Adrenal gland (tissue), 12 donors: ENCODE data around the gene RRH. TPM values are rescaled to one million over a fixed set of nuclear protein-coding genes. Genes with fewer than 3 reads are reported as not detected.

Experiments
- DNase-seq, 7 donors: peaks; one replicate each; pipeline ENCODE4 v3.0.0-alpha.2; 2019 to 2020
- H3K27ac ChIP-seq, 5 donors: fragments of 200-600 bp; sonication (generic) in 4 of 5; 1 replicate in 3 of 5; 2 replicates in 2 of 5; pipeline versions ENCODE4 v1.5.1 to v1.8.0; 2016 to 2020; ENCODE audit warnings: mild to moderate bottlenecking in 1 of 5
- H3K27me3 ChIP-seq: fragments of 200-600 bp; 2 replicates; pipeline ENCODE4 v1.8.0; 2021
- H3K36me3 ChIP-seq, 2 donors: fragments of 200-600 bp; replicated peaks in 1 of 2; 1 replicate in 1 of 2; 2 replicates in 1 of 2; pipeline versions ENCODE4 v1.5.1 to v1.8.0; 2018 to 2022
- H3K4me1 ChIP-seq, 2 donors: fragments of 200-600 bp; replicated peaks in 1 of 2; 1 replicate in 1 of 2; 2 replicates in 1 of 2; pipeline versions ENCODE4 v1.5.1 to v1.8.0; 2018 to 2021
- H3K4me3 ChIP-seq, 4 donors: fragments of 200-600 bp; sonication (generic) in 3 of 4; one replicate each; pipeline ENCODE4 v1.5.1; 2016 to 2018
- H3K9me3 ChIP-seq, 3 donors: fragments of 200-600 bp; sonication (generic) in 1 of 3; replicated peaks in 1 of 3; 1 replicate in 2 of 3; 2 replicates in 1 of 3; pipeline versions ENCODE4 v1.5.1 to v1.8.0; 2016 to 2021
- POLR2A ChIP-seq, 2 donors: fragments of 450-650 bp; IDR thresholded peaks; one replicate each; pipeline ENCODE4 v1.6.1; 2017; ENCODE audit warnings: antibody characterized with exemption in 2 of 2, mild to moderate bottlenecking in 2 of 2, moderate library complexity in 1 of 2
- WGBS, 4 donors: extraction: QIAGEN DNeasy Blood & Tissue Kit in 2 of 4; methylation state at CpG; one replicate each; pipeline versions ENCODE4 v1.1.5 to v1.1.7; 2013 to 2017; 5-methylcytosine and 5-hydroxymethylcytosine counted together
- intact Hi-C, 2 donors: fragments of 100-400 bp; cut with DNase I; formaldehyde crosslinking; loops; one replicate each; pipeline versions ENCODE4 v1.14.1 to v1.15.0; 2022 to 2023
- polyA plus RNA-seq, 3 donors: library from polyadenylated mRNA; stranded (reverse); fragments of 200-250 nt in 2 of 3; fragments of 350-450 nt in 1 of 3; fragmentation: Illumina TruSeq in 1 of 3; extraction: RNeasy Lipid Tissue Mini Kit (QIAGEN cat#74804) in 1 of 3; gene quantifications; one replicate each; pipeline ENCODE4 v1.2.3, GENCODE V29; 2013 to 2014
- total RNA-seq, 9 donors: library from RNA; depleted of rRNA in 4 of 9; stranded (reverse); fragments of >200 nt in 4 of 9; fragments of 120-200 nt in 1 of 9; fragmentation: NEBNext Ultra II Directional in 1 of 9; extraction: Animal tissue kit (Norgen Biotek cat#: 25700) in 1 of 9; gene quantifications; one replicate each; pipeline versions ENCODE4 v1.1.0 to v1.2.4, GENCODE V29; 2013 to 2023
- TF ChIP-seq, protein P1 (sequence below), 6 experiments: fragments of 450-650 bp in 4 of 6; fragments of 200-600 bp in 2 of 6; sonication (generic) in 1 of 6; IDR thresholded peaks; 1 replicate in 5 of 6; 2 replicates in 1 of 6; pipeline versions ENCODE4 v1.5.1 to v1.8.0; 2016 to 2021; ENCODE audit warnings: antibody characterized with exemption in 6 of 6, mild to moderate bottlenecking in 2 of 6, moderate library complexity in 1 of 6
- donor health status: healthy with polysubstance abuse.
- donor health status: Bipolar disorder and iron deficiency.
- donor health status: DM: yes; HTN: yes; CAD: no.
- donor health status: DM: no; HTN: no; CAD: no.
- donor health status: DM: no; HTN: no; CAD: no.
- donor health status: DM: yes; HTN: yes; CAD: no.

The RRH gene
- total and polyA plus RNA-seq, 12 donors, result 0.17 to 0.67 (median 0.31) TPM; not detected in 5

DNA sequence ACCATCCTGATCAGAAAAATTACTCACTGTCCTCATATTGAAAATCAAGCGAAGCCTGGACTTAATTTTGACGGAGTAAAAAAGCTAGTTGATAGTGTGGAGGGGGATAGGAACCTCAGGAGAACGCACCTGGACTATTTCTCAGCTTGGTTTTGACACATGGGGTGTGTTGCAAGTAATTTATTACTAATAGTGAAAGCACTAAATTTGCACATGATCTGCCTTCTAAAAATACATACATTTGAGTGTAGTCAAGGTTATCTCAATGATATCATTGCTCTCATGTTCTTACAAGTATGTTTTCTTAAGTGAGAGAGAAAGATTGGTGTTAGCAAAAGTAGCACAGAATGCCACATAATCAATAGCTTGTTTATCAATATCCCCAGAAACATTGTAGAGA is 49.6 kb downstream of the RRH start:
- 56 to 64% (median 62%) methylated on average over 3 of the region's 3 CpGs for WGBS, 4 donors
- no peaks in the 10 kb centered on the region for H3K4me1 ChIP-seq
- intact Hi-C loops, result no loop called here
- H3K4me3 ChIP-seq, result no peak overlapping the region
- no peaks in the 10 kb centered on the region for H3K36me3 ChIP-seq
- no peak for DNase-seq
- H3K9me3 ChIP-seq, result no peaks in the 10 kb centered on the region
- H3K27me3 ChIP-seq, result no peaks in the 10 kb centered on the region
- TF ChIP-seq, protein P1, sequence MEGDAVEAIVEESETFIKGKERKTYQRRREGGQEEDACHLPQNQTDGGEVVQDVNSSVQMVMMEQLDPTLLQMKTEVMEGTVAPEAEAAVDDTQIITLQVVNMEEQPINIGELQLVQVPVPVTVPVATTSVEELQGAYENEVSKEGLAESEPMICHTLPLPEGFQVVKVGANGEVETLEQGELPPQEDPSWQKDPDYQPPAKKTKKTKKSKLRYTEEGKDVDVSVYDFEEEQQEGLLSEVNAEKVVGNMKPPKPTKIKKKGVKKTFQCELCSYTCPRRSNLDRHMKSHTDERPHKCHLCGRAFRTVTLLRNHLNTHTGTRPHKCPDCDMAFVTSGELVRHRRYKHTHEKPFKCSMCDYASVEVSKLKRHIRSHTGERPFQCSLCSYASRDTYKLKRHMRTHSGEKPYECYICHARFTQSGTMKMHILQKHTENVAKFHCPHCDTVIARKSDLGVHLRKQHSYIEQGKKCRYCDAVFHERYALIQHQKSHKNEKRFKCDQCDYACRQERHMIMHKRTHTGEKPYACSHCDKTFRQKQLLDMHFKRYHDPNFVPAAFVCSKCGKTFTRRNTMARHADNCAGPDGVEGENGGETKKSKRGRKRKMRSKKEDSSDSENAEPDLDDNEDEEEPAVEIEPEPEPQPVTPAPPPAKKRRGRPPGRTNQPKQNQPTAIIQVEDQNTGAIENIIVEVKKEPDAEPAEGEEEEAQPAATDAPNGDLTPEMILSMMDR (IDR thresholded peaks at IDR 0.05), result no peak
- no peak for TF ChIP-seq POLR2A (IDR thresholded peaks at IDR 0.05)
- H3K27ac ChIP-seq, result no peak overlapping the region

DNA sequence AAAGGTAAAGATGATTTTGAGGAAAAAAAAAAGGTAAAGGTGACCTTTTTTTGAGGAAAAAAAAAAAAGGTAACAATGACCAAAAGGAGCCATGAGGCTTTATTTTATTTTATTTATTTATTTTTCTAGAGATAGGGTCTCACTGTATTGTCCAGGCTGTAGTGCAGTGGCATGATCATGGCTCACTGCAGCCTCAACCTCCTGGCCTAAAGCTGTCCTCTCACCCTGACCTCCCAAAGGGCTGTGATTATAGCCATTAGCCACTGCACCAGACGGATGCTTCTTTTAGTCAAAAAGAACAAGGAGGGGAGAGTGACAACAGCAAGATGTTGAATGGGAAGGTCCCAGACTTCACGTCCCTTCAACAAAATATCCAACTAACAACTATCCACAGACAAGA is 50.6 kb downstream of the RRH start:
- Histone ChIP-seq H3K27ac (no peak overlapping the region), H3K4me1 (no peaks in the 10 kb centered on the region), H3K27me3 (no peaks in the 10 kb centered on the region), H3K36me3 (no peaks in the 10 kb centered on the region), H3K4me3 (no peak overlapping the region), H3K9me3 (no peaks in the 10 kb centered on the region)
- WGBS, 4 donors, result 72 to 79% (median 73%) methylated on average over 2 of the region's 2 CpGs
- intact Hi-C loops, result no loop called here
- TF ChIP-seq POLR2A (IDR thresholded peaks at IDR 0.05), result no peak
- TF ChIP-seq, protein P1 (IDR thresholded peaks at IDR 0.05), result no peak
- DNase-seq, result no peak

DNA sequence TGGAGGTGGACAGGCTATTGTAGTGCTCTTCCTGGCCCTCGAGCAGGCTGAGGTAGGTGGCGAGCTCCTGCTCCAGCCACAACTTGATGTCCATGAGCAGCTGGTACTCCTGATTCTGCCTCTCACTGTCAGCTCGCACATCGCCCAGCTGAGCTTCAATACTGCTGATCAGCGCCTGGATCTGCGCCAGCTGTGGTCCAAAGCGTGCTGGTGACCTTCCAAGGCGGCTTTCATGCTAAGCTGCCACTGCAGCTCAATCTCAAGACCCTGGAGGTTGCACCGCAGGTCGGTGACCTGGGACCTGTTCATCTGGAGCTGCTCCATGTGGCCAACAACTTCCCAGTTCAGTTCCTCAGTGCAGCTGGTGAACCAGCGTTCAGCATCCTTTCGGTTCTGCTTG is 51.3 kb downstream of the RRH start:
- WGBS, 4 donors, result 78 to 93% (median 84%) methylated on average over 5 to 12 of the region's 12 CpGs
- H3K4me1 ChIP-seq, result no peaks in the 10 kb centered on the region
- no peak for TF ChIP-seq POLR2A (IDR thresholded peaks at IDR 0.05)
- TF ChIP-seq, protein P1 (IDR thresholded peaks at IDR 0.05), result no peak
- no peaks in the 10 kb centered on the region for H3K9me3 ChIP-seq
- no peaks in the 10 kb centered on the region for H3K36me3 ChIP-seq
- no peak for DNase-seq
- H3K27me3 ChIP-seq, result no peaks in the 10 kb centered on the region
- intact Hi-C loops, result no loop called here
- H3K27ac ChIP-seq, result no peak overlapping the region
- H3K4me3 ChIP-seq, result no peak overlapping the region

DNA sequence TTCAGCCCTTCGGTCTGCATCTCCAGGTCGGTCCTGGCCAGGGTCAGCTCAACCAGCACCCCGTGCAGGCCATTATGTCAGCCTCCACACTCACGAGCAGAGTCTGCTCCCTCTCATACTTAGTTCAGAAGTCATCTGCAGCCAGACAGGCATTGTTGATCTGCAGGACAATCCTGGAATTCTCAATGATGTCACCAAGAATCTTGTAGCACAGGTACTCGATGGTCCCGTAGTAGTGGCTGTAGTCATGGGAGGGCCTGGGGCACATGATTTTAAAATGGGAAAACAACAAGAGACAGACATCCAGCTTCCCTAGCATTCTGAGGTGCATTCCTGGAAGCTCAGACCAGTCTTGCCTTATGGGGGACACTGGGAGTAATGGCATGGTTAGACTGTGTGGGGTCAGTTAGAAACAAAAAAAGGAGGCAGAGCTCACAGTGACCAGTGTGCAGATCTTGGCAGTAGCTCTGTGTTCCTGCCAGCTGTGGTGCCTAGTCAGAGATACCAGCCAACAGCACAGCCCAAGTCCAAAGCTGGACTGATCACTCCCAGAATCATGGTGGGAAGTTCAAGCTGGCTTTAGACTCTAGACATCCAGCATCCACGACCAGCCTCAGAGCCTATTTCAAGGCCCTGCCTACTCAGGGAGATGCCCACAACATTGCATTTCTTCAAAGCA is 52.0 kb downstream of the RRH start:
- TF ChIP-seq POLR2A (IDR thresholded peaks at IDR 0.05), result no peak
- TF ChIP-seq, protein P1 (IDR thresholded peaks at IDR 0.05), result no peak
- no peaks in the 10 kb centered on the region for H3K4me1 ChIP-seq
- intact Hi-C loops, result no loop called here
- WGBS, 4 donors, result 73 to 90% (median 89%) methylated on average over 6 to 7 of the region's 7 CpGs
- no peaks in the 10 kb centered on the region for H3K36me3 ChIP-seq
- no peaks in the 10 kb centered on the region for H3K27me3 ChIP-seq
- no peak overlapping the region for H3K4me3 ChIP-seq
- no peak overlapping the region for H3K27ac ChIP-seq
- no peaks in the 10 kb centered on the region for H3K9me3 ChIP-seq
- DNase-seq, result no peak
